ENCODE data around the gene TMEM88.

The TMEM88 gene

DNA sequence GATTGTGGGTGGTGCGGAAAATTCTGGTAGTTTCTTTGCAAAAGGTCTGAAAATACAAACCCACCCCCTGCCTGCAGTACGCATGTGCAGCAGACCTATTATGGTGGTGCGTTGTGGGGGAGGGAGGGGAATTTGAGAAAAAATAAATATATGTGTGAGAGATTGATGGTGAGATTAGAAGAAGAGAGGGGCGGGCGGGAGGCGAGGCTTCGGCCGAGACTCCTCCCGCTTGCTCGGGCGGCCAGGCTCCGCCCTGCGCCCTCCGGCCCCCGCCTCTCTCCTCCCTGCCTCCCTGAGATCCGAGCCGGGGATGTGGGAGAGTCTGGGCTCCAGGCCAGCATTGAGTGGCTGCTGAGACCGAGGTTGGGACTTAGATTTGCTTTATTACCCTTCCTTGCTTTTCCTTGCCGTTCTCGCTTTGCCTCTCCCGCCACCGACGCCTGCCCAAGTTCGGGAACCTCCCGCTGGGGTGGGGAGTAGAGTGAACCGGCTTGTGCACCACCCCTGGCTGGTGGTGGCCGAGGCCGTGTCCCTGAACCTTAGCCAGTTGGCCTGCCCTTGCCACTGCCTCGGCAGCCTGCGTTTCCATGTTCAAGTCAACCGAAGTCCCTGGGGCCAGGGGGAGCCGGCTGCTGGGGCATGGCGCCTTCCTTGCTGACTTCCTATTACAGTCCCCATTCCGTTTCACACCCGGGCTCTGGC is 32.8 kb downstream of the TMEM88 start:
- peak; percentile 46 for DNase-seq

DNA sequence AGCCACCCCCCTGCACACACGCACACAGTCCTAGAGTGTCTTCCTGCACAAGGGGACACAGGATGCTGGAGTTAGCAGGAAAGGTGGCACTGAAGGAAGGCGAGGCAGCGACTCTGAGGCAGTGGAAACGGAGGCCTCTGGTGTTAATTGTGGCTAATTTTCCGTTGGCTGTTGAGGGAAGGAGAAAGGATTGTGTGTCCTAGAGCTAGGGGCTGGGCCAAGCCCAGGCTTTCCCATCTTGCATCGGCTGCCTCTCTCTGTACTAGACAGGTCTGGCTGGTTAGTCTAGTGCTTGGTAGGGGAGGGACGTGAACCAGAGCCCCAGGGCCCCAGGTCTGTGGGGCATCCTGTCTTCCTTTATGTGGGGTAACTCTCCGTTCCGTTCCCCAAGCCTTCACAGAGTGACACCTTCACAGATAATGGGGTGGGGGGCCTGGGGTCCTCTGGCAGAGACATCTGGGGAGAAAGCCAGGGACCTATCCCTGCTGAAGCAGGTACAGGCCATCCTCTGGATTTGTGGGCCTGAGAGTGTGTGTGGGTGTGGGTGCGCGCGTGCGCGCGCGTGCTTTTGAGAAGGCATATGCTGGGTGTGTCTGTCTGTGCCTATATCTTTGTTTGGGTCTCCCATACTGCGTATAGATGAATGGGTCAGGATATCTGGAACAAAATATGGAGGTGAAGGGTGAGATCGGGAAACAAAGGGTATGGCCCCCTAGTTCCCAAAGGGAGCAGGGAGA is 33.5 kb downstream of the TMEM88 start, which contains the start of gene CHD3:
CHD3 (plus strand) TSS at position 606 of the 737 bp plus-strand sequence. CDS start 212 bp downstream, outside the sequence.
- DNase-seq = no peak

DNA sequence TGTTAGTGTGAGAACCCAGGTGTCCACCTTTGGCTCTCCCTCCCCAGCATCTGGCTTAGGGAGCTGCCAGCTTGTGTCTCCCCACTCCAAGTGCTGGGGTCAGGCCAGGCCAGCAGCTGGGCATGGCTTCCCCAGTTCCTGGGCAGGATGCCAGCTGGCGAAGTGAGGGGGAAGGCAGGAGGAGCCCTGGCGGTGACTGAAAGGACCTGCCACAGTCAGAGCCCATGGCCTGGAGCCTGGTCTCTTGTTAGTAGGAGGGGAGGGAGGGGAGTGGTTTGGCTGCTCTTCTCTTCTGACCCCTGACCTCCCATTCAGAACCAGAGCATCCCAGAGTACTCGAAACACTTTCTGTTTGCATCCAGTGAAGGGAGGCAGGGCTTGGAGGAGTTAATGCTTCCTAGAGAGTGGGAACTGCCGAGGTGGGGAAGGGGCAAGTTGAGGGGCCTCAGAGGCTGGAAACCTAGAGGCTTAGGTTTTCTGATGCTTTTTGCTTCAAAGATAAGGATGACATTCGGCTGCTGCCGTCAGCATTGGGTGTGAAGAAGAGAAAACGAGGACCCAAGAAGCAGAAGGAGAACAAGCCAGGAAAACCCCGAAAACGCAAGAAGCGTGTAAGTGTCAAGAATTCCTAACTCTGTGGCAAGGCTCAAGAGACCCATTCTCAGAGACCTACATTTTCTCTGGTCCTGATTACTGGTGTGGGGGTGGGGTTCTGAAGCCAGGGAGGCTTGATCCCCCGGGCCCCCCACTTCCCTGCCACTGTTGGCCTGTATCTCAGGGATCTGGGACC is 34.5 kb downstream of the TMEM88 start:
- no peak for DNase-seq

DNA sequence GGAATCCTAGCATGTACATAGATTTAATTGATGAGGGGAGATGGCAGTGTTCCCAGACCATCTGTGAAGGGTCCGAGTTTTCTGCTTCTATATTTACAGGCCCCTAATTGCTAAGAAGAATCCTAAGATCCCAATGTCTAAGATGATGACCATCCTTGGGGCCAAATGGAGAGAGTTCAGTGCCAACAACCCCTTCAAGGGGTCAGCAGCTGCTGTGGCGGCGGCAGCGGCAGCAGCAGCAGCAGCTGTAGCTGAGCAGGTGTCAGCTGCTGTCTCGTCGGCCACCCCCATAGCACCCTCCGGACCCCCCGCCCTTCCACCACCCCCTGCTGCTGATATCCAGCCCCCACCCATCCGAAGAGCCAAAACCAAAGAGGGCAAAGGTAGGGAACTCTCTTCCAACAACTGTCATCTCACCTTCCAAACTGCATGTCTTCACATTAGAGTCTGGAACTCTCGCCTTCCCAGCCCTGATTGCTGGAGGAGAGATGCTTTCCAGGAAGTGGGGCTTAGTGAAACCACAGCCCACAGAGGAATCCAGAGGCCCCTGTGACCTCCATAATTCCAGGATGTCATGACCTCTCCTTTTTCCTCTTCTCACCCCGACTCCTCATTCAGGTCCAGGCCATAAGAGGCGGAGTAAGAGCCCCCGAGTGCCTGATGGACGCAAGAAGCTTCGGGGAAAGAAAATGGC is 38.5 kb downstream of the TMEM88 start:
- DNase-seq = no peak

DNA sequence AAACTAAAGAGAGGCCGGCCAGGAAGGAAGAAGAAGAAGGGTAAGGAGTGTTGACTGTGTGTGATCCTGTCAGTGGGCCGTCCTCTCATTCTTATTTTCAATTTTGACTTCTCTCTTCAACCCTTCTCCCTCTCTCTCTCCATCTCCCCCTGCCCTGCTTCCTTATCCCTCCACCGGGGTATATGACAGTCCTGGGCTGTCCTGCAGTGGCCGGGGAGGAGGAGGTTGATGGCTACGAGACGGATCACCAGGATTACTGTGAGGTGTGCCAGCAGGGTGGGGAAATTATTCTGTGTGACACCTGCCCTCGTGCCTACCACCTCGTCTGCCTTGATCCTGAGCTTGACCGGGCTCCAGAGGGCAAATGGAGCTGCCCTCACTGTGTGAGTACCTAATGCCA is 39.4 kb downstream of the TMEM88 start:
- no peak for DNase-seq

DNA sequence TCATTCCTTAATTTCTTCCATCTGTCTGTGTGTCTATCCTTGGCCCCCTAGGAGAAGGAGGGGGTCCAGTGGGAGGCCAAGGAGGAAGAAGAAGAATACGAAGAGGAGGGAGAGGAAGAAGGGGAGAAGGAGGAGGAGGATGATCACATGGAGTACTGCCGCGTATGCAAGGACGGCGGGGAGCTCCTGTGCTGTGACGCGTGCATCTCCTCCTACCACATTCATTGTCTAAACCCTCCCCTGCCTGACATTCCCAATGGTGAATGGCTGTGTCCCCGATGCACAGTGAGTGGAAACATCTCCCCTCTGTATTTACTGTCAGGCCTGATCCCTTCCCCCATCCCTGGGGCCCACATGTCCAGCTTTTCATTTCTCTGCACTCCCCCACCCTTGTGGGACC is 40.0 kb downstream of the TMEM88 start:
- no peak for DNase-seq

DNA sequence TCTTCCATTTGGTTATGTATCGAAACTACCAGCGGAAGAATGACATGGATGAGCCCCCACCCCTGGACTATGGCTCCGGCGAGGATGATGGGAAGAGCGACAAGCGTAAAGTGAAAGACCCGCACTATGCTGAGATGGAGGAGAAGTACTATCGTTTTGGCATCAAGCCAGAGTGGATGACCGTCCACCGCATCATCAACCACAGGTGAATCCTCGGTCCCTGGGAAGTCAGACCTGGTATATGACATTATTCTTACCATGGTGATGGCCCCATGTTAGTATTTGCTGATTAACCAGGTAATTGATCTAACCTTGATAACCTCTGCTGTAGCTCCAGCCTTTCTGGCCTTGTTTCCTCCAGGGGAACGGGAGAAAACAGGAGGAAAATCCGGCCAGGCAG is 42.2 kb downstream of the TMEM88 start:
- DNase-seq = no peak

DNA sequence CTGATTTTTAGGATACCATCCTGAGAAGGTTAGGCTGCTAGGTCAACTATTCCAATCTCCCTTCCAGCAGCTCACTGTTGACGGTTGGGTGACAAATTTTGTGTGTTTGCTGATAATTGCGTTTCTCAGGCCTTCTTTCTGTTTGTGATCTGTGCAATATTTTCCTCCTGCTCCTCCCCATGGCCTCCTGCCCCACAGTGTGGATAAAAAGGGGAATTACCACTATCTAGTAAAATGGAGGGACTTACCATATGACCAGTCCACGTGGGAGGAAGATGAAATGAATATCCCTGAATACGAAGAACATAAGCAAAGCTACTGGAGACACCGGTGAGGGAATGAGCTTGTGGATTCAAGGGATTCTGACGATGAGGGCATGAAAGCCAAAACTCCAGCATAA is 42.9 kb downstream of the TMEM88 start:
- no peak for DNase-seq

DNA sequence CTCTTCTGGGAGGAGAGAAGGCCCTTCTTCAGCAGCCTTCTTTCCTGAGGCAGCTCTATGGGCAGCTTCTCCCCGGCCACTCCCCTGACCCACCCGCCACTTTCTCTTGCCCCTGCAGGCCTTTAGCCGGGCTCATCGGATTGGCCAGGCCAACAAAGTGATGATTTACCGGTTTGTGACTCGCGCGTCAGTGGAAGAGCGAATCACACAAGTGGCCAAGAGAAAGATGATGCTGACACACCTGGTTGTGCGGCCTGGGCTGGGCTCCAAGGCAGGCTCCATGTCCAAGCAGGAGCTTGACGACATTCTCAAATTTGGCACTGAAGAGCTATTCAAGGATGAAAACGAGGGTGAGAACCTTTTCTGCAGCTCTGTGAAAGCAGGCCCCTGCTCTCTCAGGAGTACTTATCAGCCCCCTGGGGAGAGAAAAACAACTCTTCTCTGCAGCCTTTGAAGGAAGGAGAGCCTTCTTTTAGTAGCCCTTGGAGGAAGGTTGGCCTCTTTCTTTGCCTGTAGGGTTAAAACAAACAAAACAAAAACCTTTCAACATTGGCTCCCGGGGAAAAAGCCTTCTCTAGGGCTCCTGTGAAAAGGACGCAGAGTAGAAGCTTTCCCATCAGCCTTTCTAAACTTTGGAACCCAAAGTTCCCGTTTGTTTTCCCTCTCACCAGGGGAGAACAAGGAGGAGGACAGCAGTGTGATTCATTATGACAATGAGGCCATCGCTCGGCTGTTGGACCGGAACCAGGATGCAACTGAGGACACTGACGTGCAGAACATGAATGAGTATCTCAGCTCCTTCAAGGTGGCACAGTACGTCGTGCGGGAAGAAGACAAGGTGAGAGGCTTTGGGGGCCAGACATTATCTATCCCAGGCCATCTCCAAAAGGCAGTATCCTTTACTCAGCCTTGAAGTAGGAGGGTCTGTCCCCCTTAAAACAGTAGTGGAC is 48.6 kb downstream of the TMEM88 start:
- no peak for DNase-seq
